ENCODE data around the gene CORO2A. TPM values are rescaled to one million over a fixed set of nuclear protein-coding genes. Genes with fewer than 3 reads are reported as not detected.

Gene CORO2A
- total RNA-seq, 1 donor from 2014 or later, result 17.4 TPM

GRCh38 chr9:98219794-98220370 is 27.4 kb upstream of the CORO2A start:
- Histone ChIP-seq H3K4me3 (no peak overlapping the region), H3K9me3 (no peaks in the 10 kb centered on the region), H3K4me1 (peaks cover 15% of the 10 kb centered on the region), H3K27ac (no peak overlapping the region), H3K36me3 (peaks cover 0 to 13% of the 10 kb centered on the region in 2 donors), H3K27me3 (no peaks in the 10 kb centered on the region)
- no peak for DNase-seq (ENCODE audit: extremely low spot score in 2 of 2)
- intact Hi-C loops (cut with DNase I), result loop anchor here (10.0 kb wide), 1 partner anchor 55 kb away; no protein-coding TSS in a partner anchor
- TF ChIP-seq, protein P1, sequence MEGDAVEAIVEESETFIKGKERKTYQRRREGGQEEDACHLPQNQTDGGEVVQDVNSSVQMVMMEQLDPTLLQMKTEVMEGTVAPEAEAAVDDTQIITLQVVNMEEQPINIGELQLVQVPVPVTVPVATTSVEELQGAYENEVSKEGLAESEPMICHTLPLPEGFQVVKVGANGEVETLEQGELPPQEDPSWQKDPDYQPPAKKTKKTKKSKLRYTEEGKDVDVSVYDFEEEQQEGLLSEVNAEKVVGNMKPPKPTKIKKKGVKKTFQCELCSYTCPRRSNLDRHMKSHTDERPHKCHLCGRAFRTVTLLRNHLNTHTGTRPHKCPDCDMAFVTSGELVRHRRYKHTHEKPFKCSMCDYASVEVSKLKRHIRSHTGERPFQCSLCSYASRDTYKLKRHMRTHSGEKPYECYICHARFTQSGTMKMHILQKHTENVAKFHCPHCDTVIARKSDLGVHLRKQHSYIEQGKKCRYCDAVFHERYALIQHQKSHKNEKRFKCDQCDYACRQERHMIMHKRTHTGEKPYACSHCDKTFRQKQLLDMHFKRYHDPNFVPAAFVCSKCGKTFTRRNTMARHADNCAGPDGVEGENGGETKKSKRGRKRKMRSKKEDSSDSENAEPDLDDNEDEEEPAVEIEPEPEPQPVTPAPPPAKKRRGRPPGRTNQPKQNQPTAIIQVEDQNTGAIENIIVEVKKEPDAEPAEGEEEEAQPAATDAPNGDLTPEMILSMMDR (IDR thresholded peaks at IDR 0.05), result no peak
- TF ChIP-seq POLR2A (IDR thresholded peaks at IDR 0.05), result no peak

GRCh38 chr9:98219364-98219716 is 26.9 kb upstream of the CORO2A start:
- H3K9me3 ChIP-seq, result no peaks in the 10 kb centered on the region
- peaks cover 0 to 13% of the 10 kb centered on the region in 2 donors for H3K36me3 ChIP-seq
- intact Hi-C loops (cut with DNase I), result loop anchor here (10.0 kb wide), 1 partner anchor 55 kb away; no protein-coding TSS in a partner anchor
- TF ChIP-seq, protein P1 (IDR thresholded peaks at IDR 0.05), result no peak
- TF ChIP-seq POLR2A (IDR thresholded peaks at IDR 0.05) (no peak), POLR2AphosphoS5 (IDR thresholded peaks at IDR 0.05; ENCODE audit: insufficient read depth in 1 of 2, low read depth in 1 of 2) (no peak)
- H3K27ac ChIP-seq, result no peak overlapping the region
- H3K27me3 ChIP-seq, result no peaks in the 10 kb centered on the region
- H3K4me1 ChIP-seq, result peaks cover 19% of the 10 kb centered on the region
- no peak overlapping the region for H3K4me3 ChIP-seq
- no peak for DNase-seq (ENCODE audit: extremely low spot score in 2 of 2)

GRCh38 chr9:98218562-98219363 is 26.3 kb upstream of the CORO2A start:
- Histone ChIP-seq H3K4me3 (no peak overlapping the region), H3K36me3 (peaks cover 0 to 16% of the 10 kb centered on the region in 2 donors), H3K27me3 (no peaks in the 10 kb centered on the region), H3K9me3 (no peaks in the 10 kb centered on the region), H3K27ac (no peak overlapping the region), H3K4me1 (peaks cover 19% of the 10 kb centered on the region)
- intact Hi-C loops (cut with DNase I), result loop anchor here (10.0 kb wide), 1 partner anchor 56 kb away; no protein-coding TSS in a partner anchor
- TF ChIP-seq POLR2AphosphoS5 (IDR thresholded peaks at IDR 0.05; ENCODE audit: insufficient read depth in 1 of 2, low read depth in 1 of 2), result no peak
- TF ChIP-seq POLR2A (IDR thresholded peaks at IDR 0.05), result no peak
- TF ChIP-seq, protein P1 (IDR thresholded peaks at IDR 0.05), result no peak
- DNase-seq (ENCODE audit: extremely low spot score in 2 of 2), result no peak

DNA sequence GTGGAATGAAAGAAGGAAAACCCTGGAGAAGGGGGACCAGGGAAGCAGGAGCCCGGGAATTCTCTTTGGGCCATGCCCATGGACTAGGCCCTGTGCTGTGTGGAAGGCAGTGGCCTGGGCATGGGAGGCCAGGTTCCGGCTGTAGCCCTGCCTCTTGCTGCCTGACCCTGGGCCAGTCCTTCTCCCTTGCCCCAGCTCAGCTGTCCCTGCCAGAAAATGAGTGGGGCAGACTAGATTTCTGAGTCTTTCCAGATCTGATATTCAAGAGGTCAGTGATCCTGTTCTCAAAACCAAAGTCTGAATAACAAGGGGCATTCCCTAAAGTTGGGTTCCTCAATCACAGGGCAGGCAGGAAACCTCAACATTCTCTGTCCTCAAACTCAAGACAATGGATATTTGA is 24.8 kb upstream of the CORO2A start:
- no peak for TF ChIP-seq POLR2AphosphoS5 (IDR thresholded peaks at IDR 0.05; ENCODE audit: insufficient read depth in 1 of 2, low read depth in 1 of 2)
- TF ChIP-seq, protein P1 (IDR thresholded peaks at IDR 0.05), result no peak
- TF ChIP-seq POLR2A (IDR thresholded peaks at IDR 0.05), result no peak
- H3K36me3 ChIP-seq, result peaks cover 0 to 27% of the 10 kb centered on the region in 2 donors

GRCh38 chr9:98216391-98216790 is 24.0 kb upstream of the CORO2A start:
- no peak for DNase-seq (ENCODE audit: extremely low spot score in 2 of 2)
- Histone ChIP-seq H3K9me3 (no peaks in the 10 kb centered on the region), H3K4me3 (no peak overlapping the region), H3K4me1 (peaks cover 4% of the 10 kb centered on the region), H3K27ac (no peak overlapping the region), H3K36me3 (peaks cover 0 to 27% of the 10 kb centered on the region in 2 donors), H3K27me3 (no peaks in the 10 kb centered on the region)
- intact Hi-C loops (cut with DNase I), result loop anchor here (10.0 kb wide), 1 partner anchor 58 kb away; no protein-coding TSS in a partner anchor
- TF ChIP-seq, protein P1 (IDR thresholded peaks at IDR 0.05), result no peak
- TF ChIP-seq POLR2A (IDR thresholded peaks at IDR 0.05) (no peak), POLR2AphosphoS5 (IDR thresholded peaks at IDR 0.05; ENCODE audit: insufficient read depth in 1 of 2, low read depth in 1 of 2) (no peak)

More for the DNA sequence above, 24.8 kb upstream of the CORO2A start:
- no peak for DNase-seq (ENCODE audit: extremely low spot score in 2 of 2)
- Histone ChIP-seq H3K9me3 (no peaks in the 10 kb centered on the region), H3K27me3 (no peaks in the 10 kb centered on the region), H3K4me3 (no peak overlapping the region), H3K27ac (no peak overlapping the region), H3K4me1 (peaks cover 4% of the 10 kb centered on the region)
- intact Hi-C loops (cut with DNase I), result loop anchor here (10.0 kb wide), 1 partner anchor 58 kb away; no protein-coding TSS in a partner anchor

Measured in vagina (tissue), 2 donors.